DMS 273 (cell line): ENCODE results near the gene GPR17.

Source experiments
- DNase-seq: peaks from one replicate; lab custom pipeline; 2025; ENCODE audit not compliant: unreplicated experiment; lab: John Stamatoyannopoulos, UW

Gene GPR17

DNA sequence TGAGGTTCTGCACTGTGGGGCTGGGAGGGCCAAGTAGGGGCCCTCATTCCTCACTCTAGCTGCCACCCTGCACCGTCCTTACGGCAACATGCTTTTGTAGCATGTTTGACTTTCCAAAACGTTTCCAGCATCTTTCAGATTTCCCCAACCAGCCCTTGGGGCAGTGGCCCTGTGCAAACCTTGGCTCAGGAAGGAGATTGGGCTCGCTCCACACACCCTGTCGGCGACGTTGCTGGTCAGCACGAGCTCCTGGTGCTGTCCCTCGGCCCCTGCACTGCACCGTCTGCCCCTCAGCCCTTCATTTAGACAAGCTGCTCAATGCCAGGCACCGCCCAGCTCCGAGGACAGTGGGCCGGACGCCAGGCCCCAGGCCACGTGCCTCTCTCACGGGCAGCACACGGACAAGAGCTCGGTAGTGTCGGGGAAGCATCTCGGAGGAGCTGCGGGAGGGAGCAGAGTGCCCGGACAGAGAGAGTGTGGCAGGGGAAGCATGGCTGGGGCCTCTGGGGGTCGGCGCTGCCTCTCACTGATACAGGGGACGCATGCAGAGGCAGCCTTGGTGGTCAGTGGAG is 6.9 kb downstream of the GPR17 start:
- DNase-seq, result no peak

GRCh38 chr2:127653421-127654083 is 7.6 kb downstream of the GPR17 start:
- no peak for DNase-seq

- DNase-seq, result no peak
Observed at GRCh38 chr2:127654084-127654837, 8.3 kb downstream of the GPR17 start.

DNA sequence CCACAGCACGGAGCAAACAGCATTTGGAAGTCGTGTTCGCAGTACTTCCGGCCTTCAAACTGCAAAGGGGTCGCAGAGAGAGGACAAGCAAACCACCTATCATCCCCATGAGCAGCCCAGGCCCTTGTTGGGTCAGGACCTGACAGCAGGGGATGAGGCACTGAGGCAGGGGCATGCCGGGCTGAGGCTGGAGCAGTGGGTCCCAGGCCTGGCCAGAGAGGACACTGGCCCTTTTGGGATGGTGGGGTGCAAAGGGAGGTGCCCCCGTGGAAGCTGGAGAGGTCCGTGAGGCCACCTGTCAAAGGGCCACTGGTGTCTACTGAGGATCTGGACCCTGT is 8.9 kb downstream of the GPR17 start:
- no peak for DNase-seq

DNA sequence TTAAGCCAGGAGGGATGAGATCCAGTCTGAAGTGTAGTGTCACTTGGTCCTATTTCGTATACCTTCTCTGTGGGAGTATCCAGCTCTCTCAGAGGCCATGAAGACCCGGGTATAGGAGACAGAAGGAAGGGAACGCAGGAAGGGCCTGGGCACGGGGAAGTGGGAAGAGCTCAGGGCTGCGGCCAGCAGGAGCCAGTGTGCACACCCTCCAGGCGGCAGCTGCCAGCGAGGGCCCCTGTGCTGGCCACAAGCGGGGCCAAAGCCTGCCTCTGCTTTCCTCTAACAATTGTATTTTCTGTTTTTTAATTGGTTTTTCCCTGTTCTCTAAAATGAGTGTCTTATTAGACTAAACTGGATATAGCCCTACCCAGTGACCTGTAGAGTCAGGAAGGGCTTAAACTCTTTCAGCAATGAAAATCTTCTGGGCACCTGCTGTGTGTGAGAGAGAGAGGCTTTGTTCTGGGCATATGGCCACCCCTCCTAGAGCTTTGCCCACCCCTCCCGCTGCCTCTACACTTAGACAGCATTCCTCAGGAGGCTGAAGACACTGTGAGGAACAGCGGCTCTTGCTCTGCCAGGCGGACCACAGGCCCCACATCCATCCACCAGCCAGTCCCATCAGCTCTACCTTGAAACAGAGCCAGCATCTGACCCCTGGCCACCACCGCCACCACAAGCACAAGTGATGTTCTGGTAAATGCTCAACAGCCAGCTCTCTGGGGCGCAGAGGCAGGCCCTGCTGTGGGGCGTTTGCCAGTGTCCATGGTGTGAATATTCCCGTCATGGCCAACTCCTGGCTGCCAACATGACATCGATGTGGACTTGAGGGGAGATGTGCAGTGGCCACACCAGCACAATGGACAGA is 9.5 kb downstream of the GPR17 start:
- DNase-seq, result no peak

DNA sequence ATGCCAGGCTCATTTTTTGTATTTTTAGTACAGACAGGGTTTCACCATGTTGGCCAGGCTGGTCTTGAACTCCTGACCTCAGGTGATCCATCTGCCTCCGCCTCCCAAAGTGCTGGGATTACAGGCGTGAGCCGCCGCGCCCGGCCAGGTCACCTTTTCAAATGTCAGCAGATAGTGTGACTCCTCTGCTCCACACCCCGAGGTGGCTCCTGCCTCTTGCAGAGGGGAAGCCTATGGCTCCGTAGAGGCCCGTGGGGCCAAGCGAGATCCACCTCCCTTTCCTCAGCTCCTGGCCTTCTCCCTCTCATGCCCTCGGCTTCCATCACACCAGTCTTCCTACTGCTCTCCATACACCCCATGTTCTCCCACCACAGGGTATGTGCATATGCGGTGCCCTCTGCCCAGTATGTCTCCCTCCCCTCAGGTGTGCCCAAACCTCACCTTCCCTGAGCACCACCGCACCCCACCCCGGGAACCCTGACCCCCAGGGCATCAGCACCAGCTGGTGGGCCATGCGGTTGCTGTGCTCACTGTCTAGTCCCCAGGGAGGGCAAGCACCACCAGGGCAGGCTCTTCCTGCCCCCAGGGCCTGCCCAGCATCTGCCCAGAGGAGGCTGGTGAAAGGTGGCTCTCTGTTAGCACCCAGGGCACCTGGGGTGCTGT is 10.7 kb downstream of the GPR17 start:
- DNase-seq, result no peak

DNA sequence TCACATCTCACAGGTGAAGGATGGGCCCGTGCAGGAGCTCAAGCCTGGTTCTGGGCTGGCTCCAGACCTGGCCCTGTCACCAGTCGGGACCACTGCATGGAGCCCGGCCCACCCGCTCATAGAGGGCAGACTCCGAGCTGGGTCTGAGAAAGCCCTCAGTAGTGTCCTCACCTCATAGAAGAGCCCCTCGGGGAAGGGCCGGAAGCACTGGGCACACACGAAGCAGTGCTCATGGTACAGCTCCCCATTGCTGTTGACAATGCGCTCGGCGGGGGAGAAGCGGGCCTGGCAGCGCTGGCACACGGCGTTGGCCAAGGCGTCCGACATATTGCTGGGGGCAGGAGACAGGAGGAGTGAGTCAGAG is 11.3 kb downstream of the GPR17 start:
- DNase-seq, result no peak

DNA sequence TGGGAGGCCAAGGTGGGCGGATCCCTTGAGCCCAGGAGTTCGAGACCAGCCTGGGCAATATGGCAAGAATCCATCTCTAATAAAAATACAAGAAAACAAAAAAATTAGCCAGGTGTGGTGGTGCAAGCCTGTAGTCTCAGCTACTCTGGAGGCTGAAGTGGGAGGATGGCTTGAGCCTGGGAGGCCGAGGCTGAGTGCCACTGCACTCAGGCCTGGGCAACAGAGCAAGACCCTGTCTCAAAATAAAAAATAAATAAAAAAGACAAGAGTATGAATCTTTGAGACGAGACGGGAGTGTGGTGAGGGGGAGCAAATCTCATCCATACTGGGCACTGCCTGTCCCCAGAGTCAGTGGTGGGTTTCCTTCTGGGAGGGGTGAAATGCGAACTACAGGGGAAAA is 12.2 kb downstream of the GPR17 start:
- DNase-seq, result no peak

- DNase-seq, result no peak
Observed at GRCh38 chr2:127658641-127659407, 12.9 kb downstream of the GPR17 start.

DNA sequence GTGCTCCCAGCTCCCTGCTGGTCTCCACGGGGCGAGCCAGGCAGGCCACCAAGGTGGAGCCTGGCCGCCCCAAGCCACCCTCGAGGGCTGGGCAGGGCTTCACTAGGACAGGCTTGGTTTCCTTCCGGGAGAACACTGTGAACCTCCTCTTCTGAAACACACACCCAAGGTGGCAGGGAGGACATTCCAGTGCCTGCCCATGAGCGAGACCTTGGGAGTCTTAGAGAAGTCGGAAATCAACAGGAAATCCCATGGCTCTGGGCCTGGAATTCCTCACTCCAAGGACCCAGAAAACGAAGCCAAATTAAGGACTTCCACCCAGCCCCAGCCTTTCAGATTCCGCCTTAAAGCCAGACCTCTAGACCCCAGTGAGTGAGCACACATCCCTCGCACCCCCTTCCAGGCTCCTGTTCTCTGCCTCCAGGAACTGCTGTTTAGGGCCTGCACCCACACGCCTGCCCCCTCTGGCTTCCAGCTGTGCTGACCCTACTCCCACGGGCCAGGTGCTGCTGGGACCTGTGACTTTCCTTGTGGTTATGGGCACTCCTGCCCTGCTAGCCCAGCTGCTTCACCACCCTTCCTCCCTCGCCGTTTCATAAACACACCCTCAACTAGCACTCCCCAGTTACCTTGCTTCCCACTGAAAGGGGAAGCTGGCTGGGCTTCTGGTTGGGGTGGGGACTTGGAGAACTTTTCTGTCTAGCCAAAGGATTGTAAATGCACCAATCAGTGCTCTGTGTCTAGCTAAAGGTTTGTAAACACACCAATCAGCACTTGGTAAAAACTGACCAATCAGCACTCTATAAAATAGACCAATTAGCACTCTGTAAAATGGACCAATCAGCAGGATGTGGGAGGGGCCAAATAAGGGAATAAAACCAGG is 13.7 kb downstream of the GPR17 start:
- no peak for DNase-seq

DNA sequence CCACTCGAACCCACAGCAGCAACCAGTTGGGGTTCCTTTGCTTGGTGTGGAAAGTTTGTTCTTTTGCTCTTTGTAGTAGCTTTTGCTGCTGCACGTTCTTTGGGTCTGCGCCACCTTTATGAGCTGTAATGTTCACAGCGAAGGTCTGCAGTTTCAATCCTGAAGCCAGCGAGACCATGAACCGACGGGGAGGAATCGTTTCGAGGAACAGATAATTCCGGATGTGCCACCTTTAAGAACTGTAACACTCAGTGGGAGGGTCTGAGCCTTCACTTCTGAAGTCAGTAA is 14.3 kb downstream of the GPR17 start:
- DNase-seq, result no peak

GRCh38 chr2:127661072-127661649 is 15.2 kb downstream of the GPR17 start:
- no peak for DNase-seq

- no peak for DNase-seq
Observed at GRCh38 chr2:127661949-127662510, 16.1 kb downstream of the GPR17 start.

GRCh38 chr2:127662937-127663565 is 17.1 kb downstream of the GPR17 start:
- DNase-seq, result no peak

DNA sequence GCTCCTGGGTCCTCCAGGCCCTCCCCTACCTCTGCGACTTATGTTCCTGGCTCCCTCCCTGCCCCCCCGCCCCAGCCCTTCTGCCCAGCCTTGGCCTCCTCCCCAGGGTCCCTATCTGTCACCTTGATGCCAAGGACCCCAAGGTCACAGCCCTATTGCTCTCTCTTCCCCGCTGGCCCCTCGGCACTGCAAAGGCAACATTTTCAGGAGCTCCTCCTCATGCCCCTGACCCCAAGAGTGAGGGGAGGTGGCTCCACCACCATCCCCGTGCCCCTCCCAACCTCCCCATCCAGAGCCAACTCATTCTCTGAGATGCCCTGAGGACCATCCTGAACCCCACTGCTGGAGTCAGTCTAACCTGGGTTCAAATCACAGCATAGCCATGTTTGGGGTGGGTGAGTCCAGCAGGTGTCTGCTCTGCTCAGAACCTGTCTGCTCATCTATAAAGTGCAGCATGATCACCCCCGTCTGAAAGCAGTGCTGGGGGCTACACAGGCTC is 17.7 kb downstream of the GPR17 start:
- no peak for DNase-seq

GRCh38 chr2:127664065-127664894 is 18.3 kb downstream of the GPR17 start:
- DNase-seq, result peak; percentile 41

- no peak for DNase-seq
Observed at GRCh38 chr2:127664895-127665225, 18.9 kb downstream of the GPR17 start.
